Stimulated activated CD4-positive, alpha-beta T cell treated with anti-CD3 and anti-CD28 coated beads, Interleukin-4, amount 100 ng/mL, for 24 hours (primary cell): Measurements from ENCODE around the gene CDS2.

Source experiments
- DNase-seq: peaks from one replicate; pipeline ENCODE4 v3.0.0-alpha.2; 2020

The CDS2 gene

GRCh38 chr20:5216663-5217062 lies 89.9 kb downstream of the CDS2 start:
- DNase-seq = no peak

DNA sequence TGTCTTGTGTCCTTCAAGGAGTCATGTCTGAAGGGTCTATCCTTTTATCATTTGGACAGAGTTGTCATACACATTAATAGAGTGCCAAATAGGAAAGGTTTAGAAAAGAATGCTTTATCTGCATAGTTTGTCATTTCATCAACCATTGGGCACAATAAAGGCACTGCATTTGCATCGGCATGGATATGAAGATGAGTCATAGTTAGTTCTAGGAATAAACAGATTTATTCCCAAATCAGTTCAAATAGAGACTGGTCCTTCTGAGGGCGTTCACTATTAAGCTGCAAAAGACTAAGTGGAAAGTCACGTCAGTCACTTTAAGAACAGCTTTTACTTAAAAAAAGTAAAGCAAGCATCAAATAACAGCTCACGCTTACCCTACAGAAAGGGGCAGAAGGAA lies 90.8 kb downstream of the CDS2 start:
- DNase-seq = no peak

- no peak for DNase-seq
Observed at GRCh38 chr20:5220321-5221060, 93.7 kb downstream of the CDS2 start.

DNA sequence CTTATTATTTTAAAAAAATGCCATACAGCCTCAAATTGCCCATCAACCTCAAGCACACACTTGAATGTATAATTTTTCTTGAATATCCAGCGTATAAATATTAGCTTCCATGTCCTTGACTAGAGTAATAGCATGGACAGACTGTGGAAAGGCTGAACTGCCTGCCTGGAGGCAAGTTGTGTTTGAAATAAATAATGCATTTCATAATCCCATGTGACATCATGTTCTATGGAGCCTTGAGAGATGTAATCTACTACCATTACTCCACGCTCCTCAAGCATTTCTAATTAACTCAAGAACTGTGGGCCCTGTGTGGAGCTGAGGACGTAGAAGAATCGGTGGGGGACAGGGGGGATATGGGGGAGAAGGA lies 94.2 kb downstream of the CDS2 start:
- DNase-seq = no peak

- peak; percentile 56 for DNase-seq
Observed at GRCh38 chr20:5222919-5223634, 96.3 kb downstream of the CDS2 start.

- no peak for DNase-seq
Observed at GRCh38 chr20:5230544-5230943, 103.7 kb downstream of the CDS2 start.

DNA sequence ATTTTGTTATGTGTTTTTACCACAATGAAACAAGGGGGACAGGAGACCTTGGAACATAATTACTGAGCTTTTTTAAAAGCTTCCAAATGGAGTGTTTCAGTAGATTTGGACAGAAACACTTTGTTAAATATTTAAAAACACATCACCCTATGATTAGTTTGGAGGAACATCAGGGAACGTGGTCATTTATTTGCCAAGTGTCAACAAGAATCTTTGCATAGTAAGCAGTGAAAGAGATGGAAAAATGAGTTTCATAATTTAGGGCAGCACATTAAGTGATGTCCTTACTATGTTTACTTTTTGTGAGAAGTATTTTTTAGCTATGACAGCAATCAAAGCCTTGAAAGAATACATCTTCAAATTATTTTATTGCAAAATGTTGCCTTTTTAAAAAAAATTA lies 107.3 kb downstream of the CDS2 start:
- no peak for DNase-seq

- no peak for DNase-seq
Observed at GRCh38 chr20:5234978-5235377, 108.2 kb downstream of the CDS2 start.
